ENCODE measurements around the gene GALNT13.

GRCh38 chr2:154130821-154131220, 259.1 kb downstream of the GALNT13 start:
- TF ChIP-seq CTCF (IDR thresholded peaks at IDR 0.05) = no peak
- TF ChIP-seq POLR2A (IDR thresholded peaks at IDR 0.05) = no peak
- no peak for TF ChIP-seq POLR2AphosphoS5 (IDR thresholded peaks at IDR 0.05)

Data from breast epithelium (tissue), 3 donors.